Activated naive CD8-positive, alpha-beta T cell treated with anti-CD3 and anti-CD28 coated beads for 36 hours (primary cell): ENCODE data around the gene RAB27A. TPM values are rescaled to one million over a fixed set of nuclear protein-coding genes. Genes with fewer than 3 reads are reported as not detected.
A peak's percentile ranks its signal among the peaks of the same experiment; 100 is the strongest.
"Not testable (repeated sequence)": the region's sequence is repeated elsewhere in the genome, so short reads cannot be mapped to it uniquely, and the experiment has no call there.

Source experiments
- DNase-seq: peaks from one replicate; pipeline ENCODE4 v3.0.0; 2021
- H3K27ac Mint-ChIP-seq: one replicate; pipeline ENCODE4 v1.8.0; 2022; ENCODE audit warnings: mild to moderate bottlenecking, moderate library complexity, mixed read lengths
- H3K27me3 Mint-ChIP-seq: one replicate; pipeline ENCODE4 v1.8.0; 2022; ENCODE audit warnings: mild to moderate bottlenecking, mixed read lengths
- H3K36me3 Mint-ChIP-seq: one replicate; pipeline ENCODE4 v1.8.0; 2021; ENCODE audit warnings: mild to moderate bottlenecking, mixed read lengths
- H3K4me1 Mint-ChIP-seq: one replicate; pipeline ENCODE4 v1.8.0; 2021; ENCODE audit warnings: mixed read lengths
- H3K4me3 Mint-ChIP-seq: one replicate; pipeline ENCODE4 v1.8.0; 2022; ENCODE audit warnings: mild to moderate bottlenecking, moderate library complexity, mixed read lengths
- H3K9me3 Mint-ChIP-seq: one replicate; pipeline ENCODE4 v1.8.0; 2022; ENCODE audit warnings: mixed read lengths
- total RNA-seq, 2 experiments: library from RNA; stranded (reverse); gene quantifications; one replicate each; pipeline ENCODE4 v1.2.3, GENCODE V29; 2021

The RAB27A gene
- total RNA-seq, 2 experiments from 2014 or later = 82.2 to 91.0 TPM

- Mint-ChIP-seq H3K27me3 (no peaks in the 10 kb centered on the region), H3K36me3 (peaks cover 48% of the 10 kb centered on the region), H3K27ac (peak overlapping the region; percentile 96), H3K4me3 (peak overlapping the region; percentile 93), H3K9me3 (no peaks in the 10 kb centered on the region), H3K4me1 (peaks cover 51% of the 10 kb centered on the region)
- no peak for DNase-seq
These were observed 1.5 kb downstream of the RAB27A start for GRCh38 chr15:55288006-55288717.

- Mint-ChIP-seq H3K4me1 (peaks cover 66% of the 10 kb centered on the region), H3K4me3 (peak overlapping the region; percentile 93), H3K27ac (peak overlapping the region; percentile 50), H3K36me3 (peaks cover 58% of the 10 kb centered on the region)
- not testable (repeated sequence) for DNase-seq, H3K9me3 Mint-ChIP-seq, H3K27me3 Mint-ChIP-seq
These were observed 3.0 kb downstream of the RAB27A start for GRCh38 chr15:55286442-55287189.

GRCh38 chr15:55284426-55284825, 5.2 kb downstream of the RAB27A start:
- DNase-seq = no peak
- Mint-ChIP-seq H3K4me3 (peak overlapping the region; percentile 0), H3K27me3 (no peaks in the 10 kb centered on the region), H3K4me1 (peaks cover 82% of the 10 kb centered on the region), H3K36me3 (peaks cover 72% of the 10 kb centered on the region), H3K27ac (peak overlapping the region; percentile 66), H3K9me3 (peaks cover 2% of the 10 kb centered on the region)

- DNase-seq = no peak
- no peaks in the 10 kb centered on the region for H3K27me3 Mint-ChIP-seq
- H3K36me3 Mint-ChIP-seq = peaks cover 76% of the 10 kb centered on the region
These were observed 6.0 kb downstream of the RAB27A start for GRCh38 chr15:55283379-55284147.

GRCh38 chr15:55282284-55282833, 7.3 kb downstream of the RAB27A start:
- peaks cover 69% of the 10 kb centered on the region for H3K36me3 Mint-ChIP-seq
- no peak for DNase-seq
- peak overlapping the region; percentile 85 for H3K27ac Mint-ChIP-seq
- no peaks in the 10 kb centered on the region for H3K27me3 Mint-ChIP-seq
- H3K4me3 Mint-ChIP-seq = peak overlapping the region; percentile 22
- H3K4me1 Mint-ChIP-seq = peaks cover 91% of the 10 kb centered on the region
- peaks cover 2% of the 10 kb centered on the region for H3K9me3 Mint-ChIP-seq

More at GRCh38 chr15:55283379-55284147, 6.0 kb downstream of the RAB27A start:
- Mint-ChIP-seq H3K9me3 (peaks cover 2% of the 10 kb centered on the region), H3K27ac (peak overlapping the region; percentile 85), H3K4me3 (no peak overlapping the region), H3K4me1 (peaks cover 91% of the 10 kb centered on the region)

- peak overlapping the region; percentile 85 for H3K27ac Mint-ChIP-seq
- peak overlapping the region; percentile 37 for H3K4me3 Mint-ChIP-seq
- H3K36me3 Mint-ChIP-seq = peaks cover 64% of the 10 kb centered on the region
- DNase-seq = no peak
- peaks cover 2% of the 10 kb centered on the region for H3K9me3 Mint-ChIP-seq
- no peaks in the 10 kb centered on the region for H3K27me3 Mint-ChIP-seq
- H3K4me1 Mint-ChIP-seq = peaks cover 94% of the 10 kb centered on the region
These were observed 7.9 kb downstream of the RAB27A start for GRCh38 chr15:55281517-55282228.

- H3K27me3 Mint-ChIP-seq, H3K9me3 Mint-ChIP-seq, H3K4me3 Mint-ChIP-seq: not testable (repeated sequence)
- Mint-ChIP-seq H3K36me3 (peaks cover 53% of the 10 kb centered on the region), H3K27ac (peak overlapping the region; percentile 80), H3K4me1 (peaks cover 91% of the 10 kb centered on the region)
- peak; percentile 32 for DNase-seq
These were observed 9.0 kb downstream of the RAB27A start for GRCh38 chr15:55280589-55280988.

- peak; percentile 65 for DNase-seq
- Mint-ChIP-seq H3K36me3 (peaks cover 55% of the 10 kb centered on the region), H3K4me3 (peak overlapping the region; percentile 60), H3K4me1 (peaks cover 90% of the 10 kb centered on the region), H3K27me3 (no peaks in the 10 kb centered on the region), H3K9me3 (peaks cover 2% of the 10 kb centered on the region), H3K27ac (peak overlapping the region; percentile 97)
These were observed 9.8 kb downstream of the RAB27A start for GRCh38 chr15:55279746-55280351.

GRCh38 chr15:55279100-55279745, 10.4 kb downstream of the RAB27A start:
- peaks cover 2% of the 10 kb centered on the region for H3K9me3 Mint-ChIP-seq
- peaks cover 51% of the 10 kb centered on the region for H3K36me3 Mint-ChIP-seq
- DNase-seq = no peak
- H3K4me3 Mint-ChIP-seq = peak overlapping the region; percentile 36
- peaks cover 85% of the 10 kb centered on the region for H3K4me1 Mint-ChIP-seq
- peak overlapping the region; percentile 97 for H3K27ac Mint-ChIP-seq
- no peaks in the 10 kb centered on the region for H3K27me3 Mint-ChIP-seq

- Mint-ChIP-seq H3K27ac (peak overlapping the region; percentile 94), H3K4me1 (peaks cover 84% of the 10 kb centered on the region), H3K27me3 (no peaks in the 10 kb centered on the region), H3K4me3 (peak overlapping the region; percentile 39), H3K36me3 (peaks cover 54% of the 10 kb centered on the region), H3K9me3 (peaks cover 4% of the 10 kb centered on the region)
- no peak for DNase-seq
These were observed 11.9 kb downstream of the RAB27A start for GRCh38 chr15:55277715-55278114.

- peak overlapping the region; percentile 39 for H3K4me3 Mint-ChIP-seq
- peaks cover 56% of the 10 kb centered on the region for H3K36me3 Mint-ChIP-seq
- peak overlapping the region; percentile 94 for H3K27ac Mint-ChIP-seq
- H3K4me1 Mint-ChIP-seq = peaks cover 81% of the 10 kb centered on the region
- peak; percentile 67 for DNase-seq
- H3K9me3 Mint-ChIP-seq = peaks cover 5% of the 10 kb centered on the region
- no peaks in the 10 kb centered on the region for H3K27me3 Mint-ChIP-seq
These were observed 12.5 kb downstream of the RAB27A start for GRCh38 chr15:55277116-55277564.

- DNase-seq = no peak
- Mint-ChIP-seq H3K4me3 (peak overlapping the region; percentile 18), H3K36me3 (peaks cover 55% of the 10 kb centered on the region), H3K9me3 (peaks cover 3% of the 10 kb centered on the region), H3K27ac (peak overlapping the region; percentile 94), H3K27me3 (no peaks in the 10 kb centered on the region), H3K4me1 (peaks cover 80% of the 10 kb centered on the region)
These were observed 13.3 kb downstream of the RAB27A start for GRCh38 chr15:55276324-55276723.

GRCh38 chr15:55270291-55270690, 19.3 kb downstream of the RAB27A start:
- Mint-ChIP-seq H3K36me3 (peaks cover 74% of the 10 kb centered on the region), H3K9me3 (peaks cover 3% of the 10 kb centered on the region), H3K4me1 (peaks cover 80% of the 10 kb centered on the region), H3K4me3 (no peak overlapping the region), H3K27me3 (no peaks in the 10 kb centered on the region), H3K27ac (peak overlapping the region; percentile 96)
- DNase-seq = no peak
